Progenitor cell of endocrine pancreas (in vitro differentiated cells): Measurements from ENCODE around the gene DPP6. TPM values are rescaled to one million over a fixed set of nuclear protein-coding genes. Genes with fewer than 3 reads are reported as not detected.

Experiments
- DNase-seq: peaks from one replicate; pipeline ENCODE4 v3.0.0; 2021; ENCODE audit warnings: low spot score; ENCODE audit not compliant: unreplicated experiment
- H3K27ac Mint-ChIP-seq: 2 replicates; pipeline ENCODE4 v1.8.0; 2021; ENCODE audit warnings: mild to moderate bottlenecking, moderate library complexity, mixed read lengths
- H3K27me3 Mint-ChIP-seq: 2 replicates; pipeline ENCODE4 v1.8.0; 2021; ENCODE audit warnings: mixed read lengths
- H3K36me3 Mint-ChIP-seq: 2 replicates; pipeline ENCODE4 v1.8.0; 2022; ENCODE audit warnings: mixed read lengths; ENCODE audit not compliant: insufficient read depth
- H3K4me1 Mint-ChIP-seq: 2 replicates; pipeline ENCODE4 v1.8.0; 2021; ENCODE audit warnings: low read depth, mixed read lengths
- H3K4me3 Mint-ChIP-seq: 2 replicates; pipeline ENCODE4 v1.8.0; 2021; ENCODE audit warnings: low read depth, mild to moderate bottlenecking, moderate library complexity, mixed read lengths
- H3K9me3 Mint-ChIP-seq: 2 replicates; pipeline ENCODE4 v1.8.0; 2021; ENCODE audit warnings: low read depth, mixed read lengths
- total RNA-seq: library from RNA; stranded (reverse); gene quantifications from 2 replicates; pipeline ENCODE4 v1.2.1, GENCODE V29; 2021
- TF ChIP-seq, protein P1 (sequence below): fragments of 200-600 bp; sonication (generic); IDR thresholded peaks from one replicate; pipeline ENCODE4 v1.5.0; 2021; ENCODE audit warnings: antibody characterized with exemption, mild to moderate bottlenecking; ENCODE audit not compliant: unreplicated experiment

The DPP6 gene
- total RNA-seq, 1 donor from 2014 or later = 13.4 TPM

DNA sequence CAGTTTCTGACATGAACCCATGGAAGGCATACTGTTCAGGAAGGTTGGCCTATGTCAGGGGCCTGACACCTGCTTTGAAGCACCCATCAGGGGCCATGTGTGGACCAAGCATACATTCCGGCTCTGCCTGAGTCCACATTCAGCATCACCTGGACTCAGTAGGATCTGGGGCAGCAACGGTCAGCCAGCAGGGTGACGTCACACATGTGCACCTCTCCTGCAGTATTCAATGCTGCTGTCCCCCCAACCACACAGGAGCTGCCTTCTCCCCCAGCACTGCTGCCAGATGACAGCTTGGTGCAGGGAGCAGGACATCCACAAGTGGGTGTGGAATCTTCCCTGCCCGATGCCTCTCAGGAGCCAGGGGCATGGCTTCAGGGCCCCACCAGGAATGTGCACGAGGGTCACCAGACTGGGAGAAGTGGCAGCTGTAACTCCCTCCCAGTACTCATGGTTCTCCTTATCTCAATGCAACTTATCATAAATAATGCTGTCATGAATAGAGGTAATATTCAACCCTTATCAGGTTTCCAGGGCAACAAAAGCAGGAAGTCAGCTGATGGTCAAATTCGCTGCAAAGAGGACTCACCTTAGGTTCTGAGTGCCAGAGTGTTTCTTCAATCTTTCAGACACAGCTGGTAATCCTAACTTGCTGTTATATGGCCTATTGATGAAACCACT is 657.8 kb downstream of the DPP6 start:
- no peak for DNase-seq
- Mint-ChIP-seq H3K4me3 (no peak overlapping the region), H3K27me3 (no peaks in the 10 kb centered on the region), H3K27ac (peak overlapping the region; percentile 49), H3K9me3 (peaks cover 29% of the 10 kb centered on the region), H3K4me1 (peaks cover 11% of the 10 kb centered on the region), H3K36me3 (peaks cover 9% of the 10 kb centered on the region)
- TF ChIP-seq, protein P1, sequence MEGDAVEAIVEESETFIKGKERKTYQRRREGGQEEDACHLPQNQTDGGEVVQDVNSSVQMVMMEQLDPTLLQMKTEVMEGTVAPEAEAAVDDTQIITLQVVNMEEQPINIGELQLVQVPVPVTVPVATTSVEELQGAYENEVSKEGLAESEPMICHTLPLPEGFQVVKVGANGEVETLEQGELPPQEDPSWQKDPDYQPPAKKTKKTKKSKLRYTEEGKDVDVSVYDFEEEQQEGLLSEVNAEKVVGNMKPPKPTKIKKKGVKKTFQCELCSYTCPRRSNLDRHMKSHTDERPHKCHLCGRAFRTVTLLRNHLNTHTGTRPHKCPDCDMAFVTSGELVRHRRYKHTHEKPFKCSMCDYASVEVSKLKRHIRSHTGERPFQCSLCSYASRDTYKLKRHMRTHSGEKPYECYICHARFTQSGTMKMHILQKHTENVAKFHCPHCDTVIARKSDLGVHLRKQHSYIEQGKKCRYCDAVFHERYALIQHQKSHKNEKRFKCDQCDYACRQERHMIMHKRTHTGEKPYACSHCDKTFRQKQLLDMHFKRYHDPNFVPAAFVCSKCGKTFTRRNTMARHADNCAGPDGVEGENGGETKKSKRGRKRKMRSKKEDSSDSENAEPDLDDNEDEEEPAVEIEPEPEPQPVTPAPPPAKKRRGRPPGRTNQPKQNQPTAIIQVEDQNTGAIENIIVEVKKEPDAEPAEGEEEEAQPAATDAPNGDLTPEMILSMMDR = no peak

GRCh38 chr7:154720016-154720415 is 667.8 kb downstream of the DPP6 start:
- TF ChIP-seq, protein P1 = no peak
- Mint-ChIP-seq H3K36me3 (no peaks in the 10 kb centered on the region), H3K27me3 (no peaks in the 10 kb centered on the region), H3K4me3 (no peak overlapping the region), H3K4me1 (no peaks in the 10 kb centered on the region), H3K9me3 (peaks cover 24% of the 10 kb centered on the region), H3K27ac (no peak overlapping the region)
- no peak for DNase-seq

GRCh38 chr7:154721086-154721485 is 668.9 kb downstream of the DPP6 start:
- Mint-ChIP-seq H3K27ac (no peak overlapping the region), H3K9me3 (peaks cover 30% of the 10 kb centered on the region), H3K4me3 (no peak overlapping the region), H3K27me3 (no peaks in the 10 kb centered on the region), H3K4me1 (no peaks in the 10 kb centered on the region), H3K36me3 (peaks cover 4% of the 10 kb centered on the region)
- DNase-seq = no peak
- TF ChIP-seq, protein P1 = no peak

GRCh38 chr7:154726368-154726767 is 674.2 kb downstream of the DPP6 start:
- Mint-ChIP-seq H3K36me3 (peaks cover 11% of the 10 kb centered on the region), H3K4me3 (no peak overlapping the region), H3K27ac (no peak overlapping the region), H3K9me3 (peaks cover 27% of the 10 kb centered on the region), H3K4me1 (peaks cover 2% of the 10 kb centered on the region), H3K27me3 (no peaks in the 10 kb centered on the region)
- TF ChIP-seq, protein P1 = no peak
- DNase-seq = no peak

DNA sequence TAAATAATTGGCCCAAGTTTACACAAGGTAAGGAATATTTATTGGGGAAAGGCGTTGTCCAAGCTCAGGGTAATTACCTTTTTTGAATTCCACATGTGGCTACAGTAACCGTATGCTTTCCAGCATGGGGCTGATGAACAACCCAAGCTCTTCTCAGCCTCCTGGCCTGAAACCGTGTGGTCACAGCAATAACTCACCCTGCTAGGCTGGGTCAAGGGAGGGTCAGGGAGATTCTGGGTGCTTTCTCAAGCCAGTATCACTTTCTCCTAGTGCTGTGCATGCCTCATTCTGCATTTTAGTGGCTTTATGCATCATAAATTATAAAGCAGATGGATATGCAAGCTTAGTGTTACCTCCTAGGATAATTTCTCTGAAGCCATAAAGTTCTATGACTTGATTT is 676.9 kb downstream of the DPP6 start:
- no peaks in the 10 kb centered on the region for H3K27me3 Mint-ChIP-seq
- H3K36me3 Mint-ChIP-seq = peaks cover 11% of the 10 kb centered on the region
- DNase-seq = no peak
- TF ChIP-seq, protein P1 = no peak
- H3K4me1 Mint-ChIP-seq = peaks cover 2% of the 10 kb centered on the region
- no peak overlapping the region for H3K27ac Mint-ChIP-seq
- peaks cover 26% of the 10 kb centered on the region for H3K9me3 Mint-ChIP-seq
- no peak overlapping the region for H3K4me3 Mint-ChIP-seq
